ENCODE measurements around the gene A2M.

The A2M gene

DNA sequence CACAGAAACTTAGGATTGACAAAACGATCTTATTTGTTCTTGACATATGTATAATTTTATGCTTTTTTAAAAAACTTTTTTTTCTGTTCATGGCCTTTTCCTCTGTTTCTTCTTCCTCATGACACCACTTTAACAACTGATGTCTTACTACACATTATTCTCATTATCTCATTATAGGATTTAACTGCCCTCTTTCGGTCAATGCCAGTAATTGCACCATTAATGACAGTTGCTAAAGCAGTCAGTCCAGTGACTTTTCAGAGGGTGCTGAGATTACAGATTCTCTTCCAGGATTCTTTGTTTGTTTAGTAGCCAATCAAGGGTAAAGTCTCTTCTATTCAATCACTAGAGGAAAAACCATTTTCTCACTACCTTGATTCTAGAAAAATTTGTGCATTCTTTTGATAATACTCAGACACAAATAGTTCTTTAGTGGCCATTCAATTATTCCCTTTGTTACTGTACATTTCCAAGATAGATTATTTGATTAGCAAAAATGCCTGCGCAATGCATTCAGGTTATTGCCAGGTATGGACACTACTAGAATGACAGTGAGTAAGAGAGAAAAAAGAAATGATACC is 76.2 kb downstream of the A2M start:
- DNase-seq (ENCODE audit: low read depth) = no peak

DNA sequence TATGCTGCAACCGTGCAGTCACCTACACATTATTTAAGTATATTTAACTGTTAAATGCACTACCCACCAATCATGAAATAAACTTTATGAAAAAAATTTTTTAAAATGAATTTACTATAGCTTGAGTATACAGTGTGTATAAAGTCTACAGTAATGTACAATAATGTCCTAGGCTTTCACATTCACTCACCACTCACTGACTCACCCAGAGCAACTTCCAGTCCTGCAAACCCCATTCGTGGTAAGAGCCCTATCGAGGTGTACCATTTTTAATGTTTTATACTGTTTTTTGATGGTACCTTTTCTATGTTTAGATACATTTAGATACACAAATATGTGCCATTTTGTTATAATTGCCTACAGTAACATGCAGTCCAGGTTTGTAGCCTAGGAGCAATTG is 78.3 kb downstream of the A2M start:
- no peak for DNase-seq (ENCODE audit: low read depth)

DNA sequence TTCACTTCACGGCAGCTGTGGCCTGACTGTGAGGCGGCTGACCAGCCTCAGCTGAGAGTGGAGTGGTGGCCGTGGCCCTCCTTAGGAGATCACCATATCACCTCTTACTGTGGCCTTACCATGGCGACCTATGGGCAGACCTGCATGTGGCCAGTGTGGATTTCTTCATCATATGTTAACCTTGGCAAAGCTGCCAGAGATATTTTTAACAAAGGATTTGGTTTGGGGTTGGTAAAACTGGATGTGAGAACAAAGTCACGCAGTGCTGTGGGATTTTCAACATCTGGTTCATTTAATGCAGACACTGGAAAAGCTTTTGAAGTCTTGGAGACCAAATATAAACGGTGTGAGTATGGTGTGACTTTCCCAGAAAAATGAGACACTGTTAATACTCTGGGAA is 79.5 kb downstream of the A2M start:
- no peak for DNase-seq (ENCODE audit: low read depth)

DNA sequence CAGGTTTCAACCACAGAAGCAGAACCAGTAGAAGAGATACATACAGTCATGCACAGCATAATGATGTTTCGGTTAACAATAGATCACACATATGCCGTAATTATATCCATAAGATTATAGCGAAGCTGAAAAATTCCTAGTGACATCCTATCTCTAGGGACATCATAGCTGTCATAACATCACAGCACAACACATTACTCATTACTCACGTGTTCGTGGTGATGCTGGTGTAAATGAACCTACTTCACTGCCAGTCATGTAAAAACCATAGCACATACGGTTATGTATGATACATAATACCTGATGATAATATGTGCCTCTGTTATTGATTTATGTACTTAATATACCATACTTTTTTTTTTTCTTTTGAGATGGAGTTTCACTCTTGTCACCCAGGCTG is 81.6 kb downstream of the A2M start:
- no peak for DNase-seq (ENCODE audit: low read depth)

DNA sequence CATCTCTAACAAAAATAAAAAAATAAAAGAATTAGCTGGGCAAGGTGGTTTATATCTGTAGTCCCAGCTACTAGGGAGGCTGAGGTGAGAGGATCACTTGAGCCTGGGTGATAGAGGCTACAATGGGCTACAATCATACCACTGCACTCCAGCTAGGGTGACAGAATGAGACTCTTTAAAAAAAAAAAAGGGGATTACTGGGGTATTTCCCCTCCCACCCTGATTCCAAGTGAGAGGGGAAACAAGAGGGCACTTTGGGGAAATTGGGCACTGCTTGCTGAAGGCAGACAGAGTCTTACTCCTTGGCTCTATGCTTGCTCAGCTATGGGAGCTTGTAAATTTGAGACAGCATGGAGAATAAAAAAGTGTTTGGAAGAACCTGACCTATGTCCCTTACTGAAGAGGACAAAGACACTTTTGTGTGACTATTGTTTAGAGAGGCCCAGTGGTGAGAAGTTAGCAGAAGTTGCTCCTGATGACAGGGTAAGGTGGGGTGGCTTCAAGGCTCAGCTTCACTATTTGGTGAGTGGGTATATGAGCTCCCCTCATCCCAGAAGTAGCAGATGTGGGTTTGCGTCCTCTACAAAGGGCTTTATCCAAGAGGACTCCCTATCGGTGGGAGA is 82.3 kb downstream of the A2M start:
- no peak for DNase-seq (ENCODE audit: low read depth)

DNA sequence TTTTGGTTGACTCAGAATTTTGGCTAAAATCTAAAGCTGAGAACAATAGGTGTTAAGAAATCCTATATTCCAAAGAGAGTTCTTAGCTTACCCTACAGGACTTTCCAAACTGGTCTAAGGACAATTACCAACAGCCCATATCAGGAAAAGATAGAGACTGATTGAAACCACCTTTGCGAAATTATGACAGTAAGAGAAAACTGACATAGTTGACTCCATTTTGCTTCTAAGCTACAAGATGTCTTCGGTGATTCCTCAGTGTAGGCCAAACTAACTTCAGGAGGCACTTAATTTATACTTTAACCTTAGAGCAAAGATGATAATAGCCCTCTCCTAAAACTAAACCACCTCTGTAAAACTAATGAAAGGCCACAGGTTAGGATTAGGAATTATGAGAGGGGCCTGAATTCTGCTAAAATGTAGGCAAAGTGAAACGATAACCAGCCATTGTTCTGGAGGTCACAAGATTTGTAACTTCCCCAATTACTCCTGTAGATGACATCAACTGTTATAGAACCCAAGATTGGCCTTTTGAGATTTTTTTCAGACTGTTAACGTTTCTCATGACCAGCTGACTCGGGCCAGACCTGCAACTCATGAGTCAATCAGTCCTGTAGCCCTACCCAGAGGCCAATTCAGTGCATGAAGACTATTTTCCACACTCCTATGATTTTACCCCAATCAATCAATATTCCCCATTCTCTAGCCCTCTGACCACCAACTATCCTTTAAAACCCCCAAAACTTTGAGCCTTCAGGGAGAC is 83.3 kb downstream of the A2M start:
- no peak for DNase-seq (ENCODE audit: low read depth)

DNA sequence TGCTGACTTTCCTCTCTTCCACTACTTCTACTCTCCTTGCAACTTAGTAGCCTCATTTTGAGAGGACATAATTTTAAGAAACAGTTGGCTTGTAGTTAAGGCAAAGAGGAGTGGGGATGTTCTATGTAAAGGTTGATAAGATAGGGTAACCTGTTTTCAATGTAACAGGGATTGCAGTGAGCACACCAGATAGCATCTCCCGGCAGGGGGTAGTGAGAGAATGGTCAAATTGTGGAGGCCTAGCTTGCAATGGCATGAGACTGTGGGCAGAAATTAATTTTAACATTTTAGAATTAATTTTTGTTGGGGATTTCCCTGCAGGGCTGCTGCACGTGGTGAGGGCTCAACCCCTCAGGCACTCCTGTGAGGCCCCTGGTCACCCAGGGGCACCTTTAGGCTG is 84.9 kb downstream of the A2M start:
- DNase-seq (ENCODE audit: low read depth) = no peak

DNA sequence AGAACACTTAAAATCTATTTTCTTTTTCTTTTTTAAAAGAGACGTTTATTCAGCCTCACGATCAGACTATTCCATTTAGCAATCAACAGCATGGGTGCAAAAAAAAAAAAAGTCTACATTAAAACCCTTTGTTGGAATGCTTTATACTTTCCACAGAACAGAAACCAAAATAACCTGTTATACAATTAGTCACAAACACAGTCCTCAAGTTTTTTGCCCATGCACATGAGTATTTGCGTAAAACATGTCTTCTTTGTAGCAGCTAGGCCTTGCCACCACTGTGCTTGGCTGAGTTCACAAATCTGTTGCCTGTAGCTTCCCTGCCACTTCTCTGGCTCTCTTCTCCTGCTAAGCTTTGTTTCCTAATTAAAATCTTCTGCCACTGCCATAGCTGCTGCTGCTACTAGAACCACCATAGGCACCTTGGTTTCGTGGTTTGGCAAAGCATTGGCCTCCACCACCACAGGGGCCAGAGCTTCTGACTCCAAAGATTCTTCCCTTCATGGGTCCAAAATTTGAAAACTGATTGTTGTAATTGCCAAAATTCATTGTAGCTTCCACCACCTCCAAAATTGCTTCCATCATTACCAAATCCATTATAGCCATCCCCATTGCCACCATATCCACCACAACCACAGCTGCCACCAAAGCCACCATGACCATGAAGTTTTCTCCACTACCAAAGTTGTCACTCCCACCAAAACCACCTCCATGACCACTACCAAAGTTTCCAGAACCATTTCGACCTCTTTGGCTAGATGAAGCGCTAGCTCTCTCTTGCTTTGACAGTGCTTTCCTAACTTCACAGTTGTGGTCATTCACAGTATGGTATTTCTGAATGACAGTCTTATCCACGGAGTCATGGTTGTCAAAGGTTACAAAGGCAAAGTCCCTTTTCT is 88.3 kb downstream of the A2M start:
- no peak for DNase-seq (ENCODE audit: low read depth)

DNA sequence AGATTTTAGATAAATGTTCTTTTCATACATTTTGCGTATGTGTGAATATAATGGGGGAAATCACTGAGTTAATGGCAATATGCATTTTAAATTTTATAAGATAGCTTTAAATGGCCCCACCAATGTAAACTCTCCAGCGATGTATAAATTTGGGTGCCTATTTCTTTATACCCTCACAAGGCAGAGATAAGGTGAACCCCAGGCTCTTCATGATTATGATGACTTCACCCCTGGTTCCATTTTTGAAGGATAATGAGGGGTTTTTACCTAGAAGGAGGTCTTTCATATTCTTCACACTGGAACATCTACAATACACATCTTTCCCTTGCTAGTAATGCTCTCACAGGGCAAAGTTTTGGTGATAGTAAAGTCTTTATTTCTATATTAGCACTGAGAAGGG is 91.2 kb downstream of the A2M start:
- no peak for DNase-seq (ENCODE audit: low read depth)

DNA sequence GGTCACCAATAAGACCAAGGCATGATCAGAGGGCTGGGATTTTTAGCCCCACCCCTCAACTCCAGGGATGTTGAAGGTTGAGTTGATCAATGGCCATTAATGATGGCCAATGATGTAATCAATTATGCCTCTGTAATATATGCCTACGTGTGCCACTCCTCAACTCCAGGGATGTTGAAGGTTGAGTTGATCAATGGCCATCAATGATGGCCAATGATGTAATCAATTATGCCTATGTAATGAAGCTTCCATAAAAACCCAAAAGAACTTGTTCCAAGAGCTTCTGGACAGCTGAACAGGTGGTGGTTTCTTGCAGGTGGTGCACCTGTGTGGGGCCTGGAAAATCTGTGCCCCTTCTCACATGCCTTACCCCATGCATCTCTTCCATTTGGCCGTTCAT is 93.1 kb downstream of the A2M start:
- DNase-seq (ENCODE audit: low read depth) = no peak
